Measurements from ENCODE around the gene NPIPA5.
"Not testable (repeated sequence)": the region's sequence is repeated elsewhere in the genome, so short reads cannot be mapped to it uniquely, and the experiment has no call there.

DNA sequence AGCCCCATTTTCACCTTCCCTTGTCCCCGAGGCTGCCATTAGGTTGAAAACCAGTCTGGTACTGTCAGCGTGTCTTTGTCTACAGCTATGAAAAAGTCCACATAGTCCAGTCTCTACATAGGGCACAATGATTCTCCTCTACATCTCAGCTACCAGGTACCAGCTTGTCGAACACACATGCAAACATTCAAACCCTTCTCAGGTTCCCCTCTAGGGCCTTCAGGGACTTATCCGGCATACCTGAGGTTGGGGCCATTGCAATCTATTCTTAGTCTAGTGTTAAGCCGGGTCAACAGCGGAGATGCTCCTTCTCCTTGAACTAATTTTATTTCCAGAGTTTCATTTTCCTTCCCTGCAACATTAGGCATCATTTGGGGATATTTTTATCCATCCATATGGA is 54.7 kb downstream of the NPIPA5 start:
- TF ChIP-seq, protein P1, sequence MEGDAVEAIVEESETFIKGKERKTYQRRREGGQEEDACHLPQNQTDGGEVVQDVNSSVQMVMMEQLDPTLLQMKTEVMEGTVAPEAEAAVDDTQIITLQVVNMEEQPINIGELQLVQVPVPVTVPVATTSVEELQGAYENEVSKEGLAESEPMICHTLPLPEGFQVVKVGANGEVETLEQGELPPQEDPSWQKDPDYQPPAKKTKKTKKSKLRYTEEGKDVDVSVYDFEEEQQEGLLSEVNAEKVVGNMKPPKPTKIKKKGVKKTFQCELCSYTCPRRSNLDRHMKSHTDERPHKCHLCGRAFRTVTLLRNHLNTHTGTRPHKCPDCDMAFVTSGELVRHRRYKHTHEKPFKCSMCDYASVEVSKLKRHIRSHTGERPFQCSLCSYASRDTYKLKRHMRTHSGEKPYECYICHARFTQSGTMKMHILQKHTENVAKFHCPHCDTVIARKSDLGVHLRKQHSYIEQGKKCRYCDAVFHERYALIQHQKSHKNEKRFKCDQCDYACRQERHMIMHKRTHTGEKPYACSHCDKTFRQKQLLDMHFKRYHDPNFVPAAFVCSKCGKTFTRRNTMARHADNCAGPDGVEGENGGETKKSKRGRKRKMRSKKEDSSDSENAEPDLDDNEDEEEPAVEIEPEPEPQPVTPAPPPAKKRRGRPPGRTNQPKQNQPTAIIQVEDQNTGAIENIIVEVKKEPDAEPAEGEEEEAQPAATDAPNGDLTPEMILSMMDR (IDR thresholded peaks at IDR 0.05), result not testable (repeated sequence)
- not testable (repeated sequence) for TF ChIP-seq ZFX (IDR thresholded peaks at IDR 0.05; ENCODE audit: borderline replicate concordance)
